H7 (cell line): ENCODE measurements around the gene CLEC18A. TPM values are rescaled to one million over a fixed set of nuclear protein-coding genes. Genes with fewer than 3 reads are reported as not detected.
"Not testable (repeated sequence)": the region's sequence is repeated elsewhere in the genome, so short reads cannot be mapped to it uniquely, and the experiment has no call there.

Experiments used
- DNase-seq: peaks from one replicate; pipeline ENCODE4 v3.0.0; 2012
- H3K27me3 ChIP-seq: 2 replicates; pipeline ENCODE4 v1.6.0; 2011; ENCODE audit warnings: mild to moderate bottlenecking, low read length; ENCODE audit not compliant: control insufficient read depth, insufficient read depth
- H3K36me3 ChIP-seq: replicated peaks from 2 replicates; pipeline ENCODE4 v1.5.1; 2011; ENCODE audit warnings: low read length; ENCODE audit not compliant: control insufficient read depth, insufficient read depth
- H3K4me3 ChIP-seq: 2 replicates; pipeline ENCODE4 v1.5.1; 2011; ENCODE audit warnings: low read depth, mild to moderate bottlenecking, control low read depth, low read length, moderate library complexity; ENCODE audit not compliant: insufficient read depth
- total RNA-seq: library from RNA; depleted of rRNA; stranded (reverse); fragments of >200 nt; shearing (Covaris generic); gene quantifications from 2 replicates; pipeline ENCODE4 v1.2.3, GENCODE V29; 2014; rRNA removed

CLEC18A gene
- 0.63 TPM in 1 of 2 replicates, not detected in the other for total RNA-seq

DNA sequence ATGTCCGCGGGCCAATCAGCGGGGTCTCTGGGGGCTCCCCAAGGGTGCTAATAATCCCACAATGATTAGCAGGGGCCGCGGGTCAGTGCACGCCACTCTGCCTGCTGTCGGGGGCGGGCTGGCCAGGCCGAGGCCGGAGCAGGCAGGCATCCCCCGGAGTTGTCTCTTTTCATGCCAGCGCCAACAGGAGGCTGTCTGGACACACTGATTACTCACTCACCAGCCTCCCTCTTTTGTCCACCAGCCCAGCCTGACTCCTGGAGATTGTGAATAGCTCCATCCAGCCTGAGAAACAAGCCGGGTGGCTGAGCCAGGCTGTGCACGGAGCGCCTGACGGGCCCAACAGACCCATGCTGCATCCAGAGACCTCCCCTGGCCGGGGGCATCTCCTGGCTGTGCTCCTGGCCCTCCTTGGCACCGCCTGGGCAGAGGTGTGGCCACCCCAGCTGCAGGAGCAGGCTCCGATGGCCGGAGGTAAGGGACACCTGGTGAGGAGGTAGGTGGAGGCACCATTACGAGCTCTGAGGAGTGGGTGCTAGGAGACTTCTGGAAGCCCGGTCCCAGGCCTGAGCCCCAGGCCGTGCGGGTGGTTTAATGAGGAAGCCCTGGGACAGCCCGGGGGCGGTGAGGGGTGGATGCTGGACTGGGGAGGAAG lies at the start of gene CLEC18A:
TSS of gene CLEC18A (plus strand) at position 318 of the 655 bp plus-strand sequence. CDS start at position 351, 33 bp downstream.
- H3K4me3 ChIP-seq, H3K36me3 ChIP-seq, DNase-seq, H3K27me3 ChIP-seq: not testable (repeated sequence)

DNA sequence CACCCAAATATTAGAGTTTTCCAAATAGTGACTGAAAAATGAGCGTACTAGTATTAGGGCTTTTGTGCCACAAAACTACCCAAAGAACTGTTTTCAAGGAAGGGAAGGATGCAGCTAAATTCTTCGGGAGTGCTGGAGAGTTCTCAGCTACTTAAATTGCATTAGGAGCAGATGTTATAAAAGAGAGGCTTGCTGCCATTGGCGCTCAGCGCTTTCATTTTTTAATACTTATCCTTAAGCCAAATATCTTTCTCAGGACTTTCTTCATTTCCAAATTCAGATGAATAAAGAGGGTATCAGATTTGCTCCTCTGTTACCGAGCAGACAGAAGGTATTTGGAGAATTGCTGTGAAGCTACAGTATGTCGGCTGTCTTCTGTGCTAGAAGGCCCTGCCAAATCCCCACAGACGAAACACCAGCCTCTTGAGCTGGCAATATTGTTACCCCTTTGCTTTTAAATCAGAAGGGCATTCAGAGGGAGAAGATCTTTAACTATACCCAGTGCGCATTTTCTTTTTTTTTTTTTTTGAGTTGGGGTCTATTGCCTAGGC lies 47.2 kb upstream of the CLEC18A start:
- Histone ChIP-seq H3K27me3 (no peaks in the 10 kb centered on the region), H3K36me3 (0 out of 2 replicates have a peak, but pooled peaks cover 1% of the 10 kb centered on the region), H3K4me3 (no peak overlapping the region)
- no peak for DNase-seq

DNA sequence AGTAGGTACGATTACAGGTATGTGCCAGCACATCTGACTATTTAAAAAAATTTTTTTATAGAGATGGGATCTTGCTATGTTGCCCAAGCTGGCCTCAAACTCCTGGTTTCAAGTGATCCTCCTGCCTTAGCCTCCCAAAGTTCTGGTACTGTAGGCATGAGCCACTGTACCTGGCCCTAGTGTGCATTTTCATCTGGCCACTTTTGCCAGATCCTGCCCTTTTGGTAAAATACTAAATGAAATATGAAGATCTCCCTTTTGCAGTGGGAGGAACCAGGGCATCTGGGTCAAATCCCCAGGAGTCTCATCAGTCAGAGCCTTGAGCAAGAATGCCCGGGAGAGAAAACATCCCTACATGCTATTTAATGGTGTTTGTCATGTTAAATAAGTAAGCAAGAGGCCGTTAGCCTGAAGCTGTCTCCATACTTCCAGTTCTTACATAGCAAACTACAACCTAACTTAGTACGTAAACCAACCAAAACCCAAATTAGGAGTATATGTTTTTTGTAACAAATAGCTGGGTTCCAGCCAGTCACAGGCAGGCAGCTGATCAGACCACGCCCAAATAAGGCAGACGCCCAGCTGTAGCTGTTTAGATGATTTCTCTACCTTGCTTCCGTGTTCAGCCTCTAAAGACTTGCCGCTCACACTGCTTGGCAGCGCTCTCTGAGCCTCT lies 46.5 kb upstream of the CLEC18A start:
- H3K4me3 ChIP-seq = no peak overlapping the region
- H3K36me3 ChIP-seq = 0 out of 2 replicates have a peak, but pooled peaks cover 1% of the 10 kb centered on the region
- H3K27me3 ChIP-seq = no peaks in the 10 kb centered on the region
- DNase-seq = peak; percentile 37

DNA sequence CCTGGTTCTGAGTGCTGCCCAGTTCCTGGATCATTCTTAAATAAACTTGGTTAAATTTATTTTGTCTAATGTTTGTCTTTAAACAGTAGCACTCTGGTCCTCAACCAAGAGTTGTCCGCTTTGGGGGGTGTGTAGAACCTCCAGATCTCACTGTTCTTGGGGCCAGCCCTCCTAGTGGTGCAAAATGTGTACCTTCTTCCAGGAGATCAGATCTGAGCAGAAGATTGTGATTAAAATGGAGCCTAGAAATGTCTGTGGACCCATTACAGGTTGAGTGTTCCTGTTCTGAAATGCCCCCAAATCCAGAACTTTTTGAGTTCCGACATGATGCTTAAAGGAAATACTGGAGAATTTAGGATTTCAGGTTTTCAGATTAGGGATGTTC lies 46.0 kb upstream of the CLEC18A start:
- Histone ChIP-seq H3K27me3 (no peaks in the 10 kb centered on the region), H3K4me3 (no peak overlapping the region), H3K36me3 (0 out of 2 replicates have a peak, but pooled peaks cover 1% of the 10 kb centered on the region)
- no peak for DNase-seq

DNA sequence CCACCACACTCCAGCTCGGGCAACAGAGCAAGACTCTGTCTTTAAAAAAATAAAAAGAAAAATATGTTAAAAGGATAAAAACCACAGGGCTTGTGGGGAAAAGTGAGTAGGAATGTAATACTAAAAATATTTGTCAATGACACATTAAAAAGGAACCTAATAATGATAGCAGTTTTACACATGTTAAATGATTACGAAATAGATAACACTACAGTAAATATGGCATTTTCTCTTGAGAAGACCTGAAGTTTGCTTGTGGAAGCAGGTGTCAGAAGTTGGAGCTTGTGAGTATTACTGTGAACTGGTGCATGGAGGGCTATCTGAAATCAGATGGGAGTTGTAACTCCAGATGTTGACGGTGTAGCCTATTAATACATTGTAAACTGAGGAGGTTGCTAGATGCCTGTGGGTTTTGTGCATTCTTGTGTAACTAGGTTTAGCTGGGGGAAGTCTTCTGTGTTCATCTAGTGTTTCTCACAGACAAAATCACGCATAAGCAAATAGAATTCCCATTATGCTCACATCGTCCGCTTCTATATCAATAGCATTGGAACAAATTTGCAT lies 44.2 kb upstream of the CLEC18A start:
- Histone ChIP-seq H3K4me3 (no peak overlapping the region), H3K27me3 (no peaks in the 10 kb centered on the region), H3K36me3 (0 out of 2 replicates have a peak, but pooled peaks cover 1% of the 10 kb centered on the region)
- DNase-seq = no peak

DNA sequence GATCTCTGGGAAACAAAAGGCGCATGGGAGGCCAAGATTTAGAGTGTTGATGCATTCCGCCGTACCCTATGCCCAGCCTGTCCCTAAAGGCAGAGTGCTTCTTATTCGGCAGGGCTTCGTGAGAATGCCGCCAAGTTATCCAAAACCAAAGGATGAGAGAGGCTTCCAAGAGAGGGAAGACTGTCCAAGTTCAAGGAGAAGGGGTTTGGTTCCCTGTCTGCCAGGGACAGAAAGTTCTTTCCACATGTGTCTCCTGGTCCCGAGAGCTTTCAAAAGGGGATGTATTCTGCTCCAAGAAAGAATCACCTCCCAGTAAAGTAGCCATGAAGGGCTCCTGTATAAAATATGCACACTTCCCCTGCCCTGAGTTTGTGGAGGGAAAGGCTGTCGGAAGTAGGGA lies 42.1 kb upstream of the CLEC18A start:
- no peak for DNase-seq
- Histone ChIP-seq H3K27me3 (no peaks in the 10 kb centered on the region), H3K36me3 (0 out of 2 replicates have a peak, but pooled peaks cover 1% of the 10 kb centered on the region), H3K4me3 (no peak overlapping the region)

DNA sequence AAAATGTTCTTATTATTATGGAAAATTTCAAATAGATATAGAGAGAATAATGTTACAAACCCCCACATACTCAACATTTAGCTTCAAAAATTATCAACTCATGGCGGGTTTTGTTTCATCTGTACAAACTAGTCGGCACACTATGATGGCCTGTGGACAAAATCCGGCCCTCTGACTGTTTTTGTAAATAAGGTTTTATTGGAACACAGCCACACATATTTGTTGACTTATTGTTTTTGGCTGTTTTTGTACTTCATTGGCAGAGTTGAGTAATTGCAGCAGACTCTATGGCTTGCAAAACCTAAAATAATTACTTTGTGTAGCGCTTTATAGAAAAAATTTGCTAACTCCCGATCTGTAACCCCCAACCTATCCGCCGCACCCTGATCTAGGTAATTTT lies 41.4 kb upstream of the CLEC18A start:
- no peak for DNase-seq
- Histone ChIP-seq H3K36me3 (0 out of 2 replicates have a peak, but pooled peaks cover 1% of the 10 kb centered on the region), H3K4me3 (no peak overlapping the region), H3K27me3 (no peaks in the 10 kb centered on the region)

DNA sequence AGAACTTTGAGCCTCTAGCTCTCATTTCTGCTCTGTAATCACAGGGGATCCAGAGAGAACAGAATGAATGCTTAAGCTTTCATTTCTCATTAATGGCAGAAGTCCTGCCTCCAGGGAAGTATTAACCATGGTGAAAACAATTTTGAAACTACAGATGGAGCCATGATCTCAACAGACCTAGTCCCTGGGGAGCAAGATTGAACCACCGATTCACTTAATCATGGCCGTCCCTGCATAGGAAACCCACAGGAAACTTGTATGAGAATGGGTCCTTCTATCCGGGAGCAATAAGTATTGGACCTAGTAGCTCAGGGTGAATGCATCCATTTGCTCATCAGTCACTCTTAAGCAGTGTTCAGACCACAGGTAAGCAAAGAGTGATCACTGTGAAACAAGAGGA lies 40.2 kb upstream of the CLEC18A start:
- H3K27me3 ChIP-seq = no peaks in the 10 kb centered on the region

DNA sequence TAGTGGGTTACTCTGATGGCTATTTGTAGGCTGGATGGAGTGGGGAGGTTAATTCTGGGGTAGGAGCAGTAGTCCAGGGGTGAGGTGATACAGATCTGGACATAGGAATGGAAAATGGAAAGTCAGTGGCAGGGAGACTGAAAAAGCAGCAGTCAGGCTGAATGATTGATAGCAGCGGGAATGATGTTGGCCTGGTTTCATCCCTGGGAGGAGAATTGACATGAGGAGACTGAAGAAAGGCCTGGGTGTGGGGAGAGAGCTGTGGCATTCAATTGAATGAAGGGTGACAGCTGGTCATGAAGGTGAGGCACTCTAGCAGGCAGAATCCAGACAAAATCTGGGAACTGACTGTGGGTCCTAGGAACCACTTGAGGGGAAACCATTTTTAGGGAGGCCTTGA lies 34.7 kb upstream of the CLEC18A start:
- Histone ChIP-seq H3K27me3 (no peaks in the 10 kb centered on the region), H3K36me3 (no peaks in the 10 kb centered on the region), H3K4me3 (no peak overlapping the region)
- no peak for DNase-seq

More for the DNA sequence above, 40.2 kb upstream of the CLEC18A start:
- Histone ChIP-seq H3K36me3 (0 out of 2 replicates have a peak, but pooled peaks cover 1% of the 10 kb centered on the region), H3K4me3 (no peak overlapping the region)
- DNase-seq = no peak

DNA sequence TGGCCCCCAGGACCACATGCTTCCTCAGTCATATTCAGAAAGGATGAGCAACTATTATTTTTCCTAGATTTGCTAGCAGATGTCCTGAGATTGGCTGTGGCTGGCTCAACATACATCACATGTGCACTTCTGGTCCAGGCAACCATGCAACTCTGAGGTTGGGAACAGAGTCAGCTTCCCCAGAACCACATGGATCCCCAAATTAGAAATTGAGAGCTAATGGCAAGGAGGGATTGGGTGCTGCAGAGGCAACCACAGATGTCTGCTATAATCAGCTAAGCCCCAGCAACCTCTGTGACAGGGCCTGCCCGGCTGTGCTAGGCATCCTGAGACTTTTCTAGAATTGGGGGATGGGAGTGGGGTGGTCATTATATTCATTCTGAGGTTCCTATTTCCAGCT lies 33.8 kb upstream of the CLEC18A start:
- Histone ChIP-seq H3K4me3 (no peak overlapping the region), H3K27me3 (no peaks in the 10 kb centered on the region), H3K36me3 (no peaks in the 10 kb centered on the region)
- no peak for DNase-seq

DNA sequence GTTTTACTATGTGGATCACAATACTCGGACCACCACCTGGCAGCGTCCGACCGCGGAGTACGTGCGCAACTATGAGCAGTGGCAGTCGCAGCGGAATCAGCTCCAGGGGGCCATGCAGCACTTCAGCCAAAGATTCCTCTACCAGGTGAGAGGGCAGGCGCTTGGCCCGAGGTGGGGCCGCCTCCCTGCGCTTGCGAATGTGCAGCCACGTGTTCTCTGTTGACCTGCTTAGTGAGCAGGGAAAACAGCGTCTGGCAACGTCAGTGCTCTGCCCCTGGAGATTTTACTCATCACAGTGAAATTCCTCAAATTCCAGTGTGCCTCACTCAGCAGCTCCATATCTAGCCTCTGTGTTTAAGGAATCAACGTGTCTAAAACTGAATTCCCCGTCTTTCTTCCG lies 33.4 kb upstream of the CLEC18A start:
- DNase-seq = peak; percentile 75
- no peaks in the 10 kb centered on the region for H3K36me3 ChIP-seq
- no peaks in the 10 kb centered on the region for H3K27me3 ChIP-seq
- H3K4me3 ChIP-seq = no peak overlapping the region

DNA sequence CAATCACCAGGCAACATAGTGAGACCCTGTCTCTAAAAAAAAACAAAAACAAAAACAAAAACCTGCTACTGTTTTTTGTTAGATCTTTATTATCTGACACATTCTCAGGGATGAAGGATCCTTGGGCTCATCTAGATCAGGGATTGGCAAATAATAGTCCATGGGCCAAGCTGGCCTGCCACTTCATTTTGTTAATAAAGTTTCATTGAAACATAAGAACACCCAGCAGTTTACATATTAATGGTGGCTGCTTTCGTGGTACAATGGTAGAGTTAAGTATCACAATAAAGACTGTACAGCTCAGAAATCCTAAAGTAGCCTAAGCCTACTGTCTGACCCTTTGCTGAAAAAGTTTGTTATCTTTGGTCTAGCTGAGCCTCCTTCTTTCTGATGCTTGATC lies 32.9 kb upstream of the CLEC18A start:
- Histone ChIP-seq H3K4me3 (no peak overlapping the region), H3K27me3 (no peaks in the 10 kb centered on the region)

DNA sequence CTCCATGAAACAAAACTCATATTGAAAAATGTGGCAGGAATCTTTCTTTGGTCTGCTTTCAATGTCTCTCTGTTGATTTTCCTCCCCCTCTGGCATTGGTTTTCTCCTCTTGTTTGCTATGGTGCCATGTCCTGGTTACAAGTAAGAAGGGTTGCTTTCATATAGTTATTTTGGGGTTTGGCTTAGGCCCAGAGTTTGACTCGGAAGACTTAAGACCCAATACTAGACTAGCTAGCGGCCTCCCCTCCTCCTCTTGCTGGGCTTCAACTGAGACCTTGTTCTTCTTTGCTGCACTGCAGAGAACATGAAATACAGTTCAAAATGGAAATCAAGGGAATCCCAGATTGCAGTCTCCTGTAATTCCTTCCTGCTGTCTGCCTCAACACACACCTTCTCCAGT lies 30.0 kb upstream of the CLEC18A start:
- Histone ChIP-seq H3K27me3 (no peaks in the 10 kb centered on the region), H3K4me3 (no peak overlapping the region), H3K36me3 (no peaks in the 10 kb centered on the region; the same call in 1 of the 2 replicates)
- DNase-seq = no peak

More for the DNA sequence above, 32.9 kb upstream of the CLEC18A start:
- no peaks in the 10 kb centered on the region for H3K36me3 ChIP-seq
- DNase-seq = no peak

DNA sequence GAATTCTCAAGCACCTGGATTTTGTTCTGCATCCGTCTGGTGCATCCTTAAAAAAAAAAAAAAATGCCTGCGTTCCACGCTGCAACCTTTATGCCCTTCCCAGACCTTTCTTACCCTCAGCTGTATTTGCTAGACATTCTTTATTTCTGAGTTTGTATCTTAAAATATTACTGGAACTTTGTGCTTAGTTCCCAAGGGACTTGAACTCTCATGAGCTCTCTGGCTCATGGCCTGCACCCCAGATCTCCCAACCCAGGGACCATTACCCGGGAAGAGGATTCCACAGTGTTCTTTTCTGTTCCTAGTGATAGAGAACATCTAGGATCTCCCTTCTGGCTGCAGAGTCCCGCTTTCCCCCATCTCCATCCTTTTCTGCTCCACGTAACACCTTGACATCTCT lies 28.9 kb upstream of the CLEC18A start:
- no peak for DNase-seq
- H3K27me3 ChIP-seq = no peaks in the 10 kb centered on the region
- no peak overlapping the region for H3K4me3 ChIP-seq
- no peaks in the 10 kb centered on the region; the same call in 1 of the 2 replicates for H3K36me3 ChIP-seq
